ENCODE results near the gene ZRANB1.
A peak's percentile ranks its signal among the peaks of the same experiment; 100 is the strongest.
"Not testable (repeated sequence)": the region's sequence is repeated elsewhere in the genome, so short reads cannot be mapped to it uniquely, and the experiment has no call there.

The ZRANB1 gene

GRCh38 chr10:124941823-124942222 lies at the start of gene ZRANB1:
Gene ZRANB1 (plus strand): TSS chr10:124942123. CDS start chr10:124942494, 371 bp downstream.
- DNase-seq, result no peak

- no peak for DNase-seq
Observed at GRCh38 chr10:124892905-124893304, 49.0 kb upstream of the ZRANB1 start.

- no peak for DNase-seq
Observed at GRCh38 chr10:124894569-124895215, 47.2 kb upstream of the ZRANB1 start.

- DNase-seq, result no peak
Observed at GRCh38 chr10:124896751-124897150, 45.2 kb upstream of the ZRANB1 start.

- no peak for DNase-seq
Observed at GRCh38 chr10:124898471-124898870, 43.5 kb upstream of the ZRANB1 start.

- DNase-seq, result no peak
Observed at GRCh38 chr10:124899151-124899550, 42.8 kb upstream of the ZRANB1 start.

GRCh38 chr10:124902462-124902861 lies 39.5 kb upstream of the ZRANB1 start:
- DNase-seq, result no peak

- DNase-seq, result no peak
Observed at GRCh38 chr10:124903111-124903510, 38.8 kb upstream of the ZRANB1 start.

- no peak for DNase-seq
Observed at GRCh38 chr10:124904796-124905195, 37.1 kb upstream of the ZRANB1 start.

GRCh38 chr10:124906551-124907001 lies 35.3 kb upstream of the ZRANB1 start:
- no peak for DNase-seq

- no peak for DNase-seq
Observed at GRCh38 chr10:124909563-124909962, 32.4 kb upstream of the ZRANB1 start.

- DNase-seq, result no peak
Observed at GRCh38 chr10:124911124-124912067, 30.5 kb upstream of the ZRANB1 start.

GRCh38 chr10:124912101-124912886 lies 29.6 kb upstream of the ZRANB1 start:
- DNase-seq, result no peak

GRCh38 chr10:124913167-124913566 lies 28.8 kb upstream of the ZRANB1 start:
- no peak for DNase-seq

- not testable (repeated sequence) for DNase-seq
Observed at GRCh38 chr10:124914398-124914797, 27.5 kb upstream of the ZRANB1 start.

- no peak for DNase-seq
Observed at GRCh38 chr10:124916098-124916584, 25.8 kb upstream of the ZRANB1 start.

- peak; percentile 96 for DNase-seq
Observed at GRCh38 chr10:124916585-124917427, 25.1 kb upstream of the ZRANB1 start.

- DNase-seq, result no peak
Observed at GRCh38 chr10:124917428-124918190, 24.3 kb upstream of the ZRANB1 start.

GRCh38 chr10:124918191-124918830 lies 23.6 kb upstream of the ZRANB1 start:
- DNase-seq, result no peak

- no peak for DNase-seq
Observed at GRCh38 chr10:124918906-124919305, 23.0 kb upstream of the ZRANB1 start.

GRCh38 chr10:124921261-124921660 lies 20.7 kb upstream of the ZRANB1 start:
- no peak for DNase-seq

All from T1000 (cell line).